Measurements from ENCODE around the gene NDUFB4. TPM values are rescaled to one million over a fixed set of nuclear protein-coding genes. Genes with fewer than 3 reads are reported as not detected.
"Not testable (repeated sequence)": the region's sequence is repeated elsewhere in the genome, so short reads cannot be mapped to it uniquely, and the experiment has no call there.

NDUFB4 gene
- total RNA-seq, 2 donors from 2014 or later: 285 to 331 TPM

DNA sequence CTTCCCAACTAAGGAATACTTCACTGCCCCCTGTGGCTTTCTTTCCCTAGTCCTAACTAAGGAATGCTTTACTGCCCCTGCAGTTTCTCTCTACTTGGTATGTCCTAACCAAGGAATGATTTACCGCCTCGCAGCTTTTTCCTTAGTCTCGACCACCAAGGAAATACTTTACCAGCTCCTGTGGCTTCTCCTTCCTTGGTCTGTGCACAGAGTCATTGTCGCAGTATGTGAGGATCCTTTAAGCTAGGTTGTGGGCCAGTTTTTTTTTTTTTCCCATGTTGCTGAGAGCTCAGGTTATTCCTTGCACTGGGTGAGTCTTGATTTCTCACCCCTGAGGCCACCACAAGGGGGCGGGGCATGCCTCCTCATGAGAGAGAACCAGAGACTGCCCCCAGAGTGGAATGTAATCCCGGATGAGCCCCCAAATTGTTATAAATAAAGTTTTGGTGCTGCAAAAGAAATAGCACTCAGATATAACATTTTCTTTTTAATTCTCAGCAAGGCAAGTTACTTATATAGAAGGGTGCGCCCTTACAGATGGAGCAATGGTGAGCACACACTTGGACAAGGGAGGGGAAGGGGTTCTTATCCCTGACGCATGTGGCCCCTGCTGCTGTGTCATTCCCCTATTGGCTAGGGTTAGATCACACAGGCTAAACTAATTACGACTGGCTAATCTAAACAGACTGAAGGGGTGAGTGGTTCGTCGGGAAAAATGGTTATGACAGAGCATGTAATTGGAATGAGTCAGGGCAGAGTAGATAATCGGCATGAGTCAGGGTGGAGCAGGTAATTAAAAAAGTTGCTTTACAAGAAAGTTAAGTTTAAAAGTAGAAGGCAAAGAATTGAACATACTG lies 27.0 kb downstream of the NDUFB4 start:
- ATAC-seq (no peak), DNase-seq (no peak)
- intact Hi-C loops (cut with DNase I): no loop called here

DNA sequence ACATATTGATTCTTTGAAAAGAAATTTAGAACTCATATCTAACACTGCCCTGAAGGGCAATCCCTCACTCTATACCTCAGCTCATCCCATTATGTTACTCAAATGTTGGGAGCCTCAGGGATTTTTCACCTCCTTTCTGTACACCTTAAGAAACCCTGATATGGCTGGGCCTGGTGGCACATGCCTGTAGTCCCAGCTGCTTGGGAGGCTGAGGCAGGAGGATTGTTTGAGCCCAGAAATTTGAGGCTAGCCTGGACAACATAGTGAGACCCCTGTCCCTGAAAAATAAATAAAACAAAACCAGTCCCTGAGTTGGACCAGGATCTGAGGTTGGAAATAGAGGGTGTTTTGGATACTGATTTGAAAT lies 27.6 kb downstream of the NDUFB4 start:
- no peak for ATAC-seq
- intact Hi-C loops (cut with DNase I): no loop called here
- DNase-seq: no peak

DNA sequence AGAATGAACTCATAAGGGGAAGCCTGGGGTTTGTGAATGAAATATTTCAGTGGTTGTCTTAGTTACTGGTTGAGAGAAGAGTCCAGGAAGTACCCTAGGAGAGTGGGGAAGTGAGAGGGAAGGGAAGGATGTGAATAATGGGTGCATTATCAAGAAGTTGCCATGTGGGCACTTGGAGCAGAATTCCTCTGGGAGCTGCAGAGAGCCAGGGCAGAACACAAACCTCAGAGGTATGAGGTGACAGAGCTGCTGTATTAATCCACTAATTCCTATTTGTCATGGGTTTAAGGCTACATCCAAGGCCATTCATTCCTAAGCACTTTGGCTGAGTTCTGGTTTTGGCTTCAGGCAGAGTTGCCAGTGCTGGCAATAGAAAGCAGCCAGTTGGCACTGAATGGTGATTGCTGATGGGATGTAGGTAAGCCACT lies 29.0 kb downstream of the NDUFB4 start:
- DNase-seq (no peak), ATAC-seq (no peak)
- intact Hi-C loops (cut with DNase I): no loop called here

DNA sequence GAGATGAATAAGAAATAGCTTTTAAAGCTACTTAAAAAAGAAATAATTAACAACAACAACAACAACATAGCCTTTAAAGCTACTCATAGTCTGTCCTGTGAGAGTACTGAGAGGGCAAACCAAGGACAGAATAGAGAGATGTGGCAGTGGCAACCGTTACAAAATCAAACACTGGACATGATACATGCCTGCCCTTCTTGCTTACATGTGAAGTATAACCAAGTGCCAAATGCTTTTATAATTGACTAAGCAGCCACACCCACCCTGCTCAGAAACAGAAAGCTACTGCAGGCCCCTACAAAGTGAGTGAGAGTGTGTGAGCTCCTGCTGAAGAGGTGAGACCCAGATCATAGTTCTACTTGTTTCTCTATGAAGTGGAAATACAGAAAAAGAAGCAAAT lies 38.4 kb downstream of the NDUFB4 start:
- intact Hi-C loops (cut with DNase I): no loop called here
- peak in 1 of 2 donors; percentile 38 for ATAC-seq
- no peak for DNase-seq

DNA sequence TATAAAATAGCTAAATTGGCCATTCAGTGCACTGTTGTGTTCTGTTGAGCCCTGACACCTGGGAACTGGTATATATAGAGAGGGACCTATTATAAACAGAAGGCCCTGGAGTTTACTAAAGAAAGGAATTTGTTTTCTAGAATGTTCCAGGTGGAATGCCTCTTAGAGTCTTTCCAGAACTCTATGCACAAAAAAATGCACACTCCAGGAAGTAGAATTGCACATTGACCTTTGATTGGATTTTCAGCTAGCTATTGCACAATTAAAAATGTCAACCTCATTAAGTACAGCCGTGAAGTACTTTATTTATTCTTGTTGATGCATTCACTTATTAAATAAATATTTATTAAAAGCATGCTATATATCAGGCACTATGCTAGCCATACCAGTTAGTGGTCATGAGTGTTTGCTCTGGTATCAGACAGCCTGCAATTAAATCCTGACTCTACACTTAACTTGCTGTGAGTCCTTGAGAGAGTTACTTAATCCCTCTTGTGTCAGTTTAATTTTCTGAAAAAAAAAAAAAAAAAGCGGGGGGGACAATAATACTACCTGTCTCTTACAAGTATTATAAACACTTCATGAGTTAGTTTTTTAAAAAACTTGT lies 40.8 kb downstream of the NDUFB4 start:
- no peak for DNase-seq
- intact Hi-C loops (cut with DNase I): no loop called here
- ATAC-seq: no peak

DNA sequence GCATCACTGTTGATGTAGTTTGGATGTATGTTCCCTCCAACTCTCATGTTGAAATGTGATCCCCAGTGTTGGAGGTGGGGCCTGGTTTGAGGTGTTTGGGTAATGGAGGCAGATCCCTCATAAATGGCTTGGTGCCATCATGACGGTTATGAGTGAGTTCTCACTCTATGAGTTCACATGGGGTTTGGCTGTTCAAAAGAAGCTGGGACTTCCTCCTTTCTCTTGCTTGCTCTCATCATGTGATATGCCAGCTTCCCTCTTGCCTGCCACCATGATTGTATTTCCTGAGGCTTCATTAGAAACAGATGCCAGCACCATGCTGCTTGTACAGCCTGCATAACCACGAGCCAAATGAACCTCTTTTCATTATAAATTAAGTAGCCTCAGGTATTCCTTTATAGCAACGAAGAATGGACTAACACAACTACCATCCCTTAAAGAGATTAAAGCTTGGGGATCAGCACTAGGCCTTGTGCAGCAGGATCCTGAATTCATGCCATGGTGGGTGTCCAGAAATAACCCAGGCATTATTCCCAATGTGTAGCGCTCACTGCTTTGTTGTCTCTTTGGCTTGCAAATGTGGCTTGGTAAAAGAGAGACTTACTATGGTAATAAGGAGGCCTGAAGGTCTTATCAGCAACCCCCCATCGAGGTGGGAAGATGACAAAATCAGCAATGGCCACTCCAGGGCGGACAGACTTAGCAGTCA lies 41.9 kb downstream of the NDUFB4 start:
- no peak for DNase-seq
- intact Hi-C loops (cut with DNase I): no loop called here
- no peak for ATAC-seq

DNA sequence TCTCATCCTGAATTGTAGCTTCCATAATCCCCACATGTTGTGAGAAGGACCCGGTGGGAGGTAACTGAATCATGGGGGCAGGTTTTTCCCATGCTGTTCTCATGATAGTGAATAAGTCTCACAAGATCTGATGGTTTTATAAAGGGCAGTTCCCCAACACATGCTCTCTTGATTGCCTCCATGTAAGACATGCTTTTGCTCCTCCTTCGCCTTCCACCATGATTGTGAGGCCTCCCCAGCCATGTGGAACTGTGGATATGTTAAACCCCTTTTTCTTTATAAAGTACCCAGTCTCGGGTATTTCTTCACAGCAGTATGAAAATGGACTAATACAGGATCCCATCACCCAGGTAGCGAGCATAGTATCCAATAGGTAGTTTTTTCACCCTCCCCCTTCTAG lies 42.7 kb downstream of the NDUFB4 start:
- DNase-seq; ATAC-seq; intact Hi-C loops (cut with DNase I): not testable (repeated sequence)

DNA sequence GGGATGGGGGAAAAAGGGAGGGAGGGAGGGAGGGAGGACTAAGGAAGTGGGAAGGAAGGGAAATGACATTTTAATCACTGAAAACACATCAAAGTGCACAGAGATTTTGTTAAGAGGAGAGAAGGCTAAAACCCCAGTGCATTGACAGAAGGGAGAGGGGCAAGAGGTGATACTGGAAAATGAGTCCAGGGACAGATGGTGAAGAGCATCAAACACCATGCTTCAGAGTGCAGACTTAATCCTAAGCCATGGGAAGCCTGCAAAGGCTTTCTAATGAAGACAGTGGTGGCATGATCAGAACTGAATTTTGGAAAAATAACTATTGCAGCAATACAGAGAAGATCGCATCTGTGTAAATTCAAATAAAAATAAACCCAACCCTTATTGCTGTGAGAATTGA lies 44.1 kb downstream of the NDUFB4 start:
- no peak for DNase-seq
- intact Hi-C loops (cut with DNase I): no loop called here
- ATAC-seq: no peak

DNA sequence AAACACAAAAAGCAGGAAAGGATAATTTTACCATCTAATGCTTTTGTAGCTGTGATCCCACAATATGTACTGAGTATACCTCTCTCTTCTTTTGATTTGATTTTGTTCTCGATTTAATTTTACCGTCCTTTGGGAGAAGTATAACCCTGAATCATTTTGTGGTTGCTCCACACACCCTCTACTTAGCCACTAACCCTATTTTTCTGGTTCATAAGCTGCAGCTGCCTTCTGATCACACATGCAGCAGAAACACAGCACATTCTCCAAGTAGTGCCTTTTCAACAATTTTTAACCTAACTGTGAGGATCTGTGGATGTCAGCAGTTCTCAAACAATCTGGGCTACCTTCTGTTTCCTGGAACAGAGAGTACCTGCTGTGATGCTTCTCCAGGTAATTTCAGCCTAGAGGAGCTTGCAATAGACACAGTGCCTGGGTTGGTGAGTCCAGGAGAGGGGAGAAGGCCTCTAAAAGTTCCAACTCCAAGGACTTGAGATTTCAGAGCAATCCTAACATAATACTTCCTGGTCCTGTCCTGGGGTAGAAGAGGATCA lies 45.6 kb downstream of the NDUFB4 start:
- ATAC-seq (no peak), DNase-seq (no peak)
- intact Hi-C loops (cut with DNase I): no loop called here

DNA sequence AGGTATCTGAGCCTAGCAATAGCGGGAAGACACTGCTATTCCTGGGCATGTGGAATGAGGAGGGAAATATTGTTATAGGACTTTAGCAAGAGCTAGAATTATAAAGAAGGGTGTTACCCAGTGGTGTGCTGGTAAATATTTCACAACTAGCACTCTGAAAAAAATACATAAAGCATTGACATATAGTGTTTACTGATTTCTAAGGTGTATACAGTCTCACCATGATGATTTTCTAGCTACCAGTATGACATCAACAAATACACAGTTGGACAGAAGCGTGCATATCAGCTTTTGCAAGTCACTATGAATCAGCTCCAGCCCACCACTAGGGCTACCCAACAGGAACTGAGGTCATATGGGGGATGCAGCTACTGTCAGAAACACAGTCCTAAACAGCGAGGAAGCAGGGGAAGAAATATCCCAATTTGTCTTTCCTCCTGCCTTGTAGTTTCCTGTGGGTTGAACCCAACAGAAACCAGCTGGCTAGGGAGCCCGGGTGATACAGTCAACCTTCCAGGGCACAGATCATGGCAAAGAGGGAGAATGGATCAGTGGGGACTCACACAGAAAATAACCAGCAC lies 46.3 kb downstream of the NDUFB4 start:
- intact Hi-C loops (cut with DNase I): no loop called here
- DNase-seq (no peak), ATAC-seq (no peak)

DNA sequence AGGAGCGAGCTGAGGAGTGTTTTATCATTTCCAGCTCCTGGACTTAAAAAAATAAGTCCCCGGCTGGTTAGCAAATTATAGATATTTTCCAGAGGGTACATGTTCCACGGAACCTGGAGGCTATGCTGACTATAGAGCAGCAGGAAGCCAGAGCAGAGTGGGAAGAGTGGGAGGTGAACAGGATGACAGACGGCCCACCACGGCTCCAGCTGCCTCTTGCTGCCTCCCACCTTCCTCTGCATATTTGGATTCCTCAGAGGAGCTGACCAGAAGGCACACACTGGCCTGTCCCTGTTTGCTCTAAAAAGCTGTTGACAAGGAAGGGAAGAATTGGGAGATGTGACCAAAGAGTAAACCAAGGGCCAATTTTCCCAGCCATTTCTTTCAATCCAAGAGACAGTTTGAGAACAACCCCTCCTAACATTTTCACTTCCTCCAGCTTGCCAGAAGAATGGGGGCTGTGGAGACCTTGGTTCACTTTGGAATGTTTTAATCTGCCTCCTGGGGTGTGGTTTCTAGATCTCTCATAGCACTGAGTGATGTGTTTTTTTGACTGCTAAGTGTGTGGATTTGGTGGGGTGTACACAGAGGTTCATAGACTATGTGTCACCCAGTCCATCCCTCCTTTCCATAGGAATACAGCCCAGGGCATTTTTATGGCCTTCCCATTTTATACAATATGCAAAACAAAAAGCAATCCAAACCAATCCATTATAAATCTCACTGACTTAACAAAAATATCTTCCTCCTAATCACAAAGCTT lies 49.1 kb downstream of the NDUFB4 start:
- peak in 1 of 2 donors; percentile 43 for ATAC-seq
- DNase-seq: no peak
- intact Hi-C loops (cut with DNase I): no loop called here

DNA sequence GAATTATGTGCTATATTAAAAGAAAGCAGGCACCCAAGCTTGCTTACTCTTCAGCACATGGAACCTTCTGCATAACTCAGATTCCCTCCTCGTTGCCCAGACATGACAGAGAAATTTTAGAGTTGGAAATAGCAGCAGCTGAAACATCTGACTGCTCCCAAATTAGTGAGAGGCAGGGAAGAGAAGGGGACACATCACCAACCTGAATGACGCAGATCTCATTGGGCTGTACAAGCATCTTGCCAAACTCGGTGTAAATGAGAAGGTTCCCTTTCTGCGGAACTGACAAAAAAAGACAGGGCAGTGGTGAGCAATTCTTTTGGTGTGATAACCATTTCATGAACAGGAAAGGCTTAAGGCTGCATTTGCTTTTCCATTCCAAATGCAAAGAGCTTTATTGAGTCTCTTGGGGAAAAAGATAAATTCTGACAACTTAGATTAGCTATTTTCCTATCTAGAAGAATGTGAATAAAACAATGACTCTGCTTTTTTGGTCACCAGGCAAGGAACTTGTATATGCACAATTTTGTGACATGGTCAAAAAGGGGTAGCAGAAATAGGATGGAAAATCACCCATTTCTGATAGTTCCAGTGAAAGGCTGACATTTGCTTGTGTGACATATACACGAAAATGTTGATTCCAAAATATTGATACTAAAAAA lies 50.8 kb downstream of the NDUFB4 start:
- DNase-seq: no peak
- no peak for ATAC-seq
- intact Hi-C loops (cut with DNase I): no loop called here

DNA sequence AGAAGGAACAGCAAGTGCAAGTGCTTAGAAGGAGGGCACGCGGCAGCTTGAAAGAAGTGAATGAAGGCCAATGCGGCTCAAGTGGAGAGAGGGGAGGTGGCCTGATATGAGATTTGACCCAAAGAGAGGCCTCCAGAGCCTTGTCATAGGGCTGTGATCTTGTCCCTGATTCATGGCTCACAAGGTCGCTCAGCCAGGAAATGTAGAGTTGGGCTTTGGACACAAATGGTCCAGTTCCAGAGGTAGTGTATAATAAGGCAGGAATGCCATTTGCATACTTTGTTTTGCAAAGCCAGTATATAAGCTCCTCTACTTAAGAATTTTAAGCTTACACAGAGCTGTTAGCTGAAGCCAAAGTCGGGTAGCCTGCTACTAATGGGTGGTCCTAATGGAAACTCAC lies 52.2 kb downstream of the NDUFB4 start:
- ATAC-seq: no peak
- no peak for DNase-seq
- intact Hi-C loops (cut with DNase I): no loop called here

DNA sequence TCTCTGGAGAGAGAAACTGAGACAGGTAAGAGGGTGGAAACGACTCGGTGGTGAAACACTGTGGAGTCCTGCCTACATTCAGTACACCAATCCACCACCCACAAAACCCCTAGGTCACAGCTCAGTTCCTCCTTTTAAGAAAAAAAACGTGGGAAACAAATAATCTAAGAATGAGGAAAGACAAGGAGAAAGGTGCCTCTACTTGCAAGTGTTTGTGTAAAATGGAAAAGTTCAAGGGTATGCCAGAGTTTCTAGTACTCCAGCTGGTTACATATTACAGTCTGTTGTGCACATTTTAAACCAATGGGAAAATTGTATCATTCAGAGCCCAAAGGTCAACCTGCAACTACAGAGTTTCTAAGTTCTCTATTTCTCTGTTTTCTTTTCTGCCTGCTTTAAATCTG lies 53.7 kb downstream of the NDUFB4 start:
- ATAC-seq: no peak
- no peak for DNase-seq
- intact Hi-C loops (cut with DNase I): no loop called here

DNA sequence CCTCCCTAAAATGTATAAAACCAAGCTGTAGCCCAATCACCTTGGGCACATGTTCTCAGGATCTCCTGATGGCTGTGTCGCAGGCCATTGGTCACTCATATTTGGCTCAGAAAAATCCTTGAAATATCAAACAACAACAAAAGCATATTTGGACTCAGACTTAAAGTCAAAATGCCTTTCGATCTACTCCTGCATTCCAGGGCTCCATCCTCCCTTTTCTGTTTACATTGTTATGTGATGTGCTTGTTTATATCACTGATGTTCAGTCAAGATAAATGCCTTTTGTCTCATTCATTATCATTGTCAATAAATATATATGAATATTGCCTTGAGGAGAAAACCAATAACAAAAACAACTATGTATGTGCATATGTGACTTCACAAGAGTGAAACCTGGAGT lies 54.2 kb downstream of the NDUFB4 start:
- ATAC-seq (no peak), DNase-seq (no peak)
- intact Hi-C loops (cut with DNase I): no loop called here
